WERI-Rb-1 (cell line): ENCODE data around the gene SAFB2.
A peak's percentile ranks its signal among the peaks of the same experiment; 100 is the strongest.

Source experiments
- DNase-seq: peaks from one replicate; pipeline ENCODE4 v3.0.0-alpha.2; 2020
- H3K27ac ChIP-seq: fragments of 250-450 bp; sonication (Bioruptor Pico); 2 replicates; pipeline ENCODE4 v1.5.1; 2020; ENCODE audit warnings: mild to moderate bottlenecking, moderate library complexity
- H3K27me3 ChIP-seq: fragments of 250-450 bp; sonication (Bioruptor Pico); 2 replicates; pipeline ENCODE4 v1.5.1; 2021; ENCODE audit warnings: mild to moderate bottlenecking, low read depth, moderate library complexity; ENCODE audit not compliant: insufficient read depth, severe bottlenecking
- H3K36me3 ChIP-seq: fragments of 250-450 bp; sonication (Bioruptor Pico); 2 replicates; pipeline ENCODE4 v1.5.1; 2020; ENCODE audit warnings: mild to moderate bottlenecking, moderate library complexity
- H3K4me3 ChIP-seq: 2 replicates; pipeline ENCODE4 v1.5.1; 2011; ENCODE audit warnings: low read depth, mild to moderate bottlenecking, control low read depth, low read length
- H3K9me3 ChIP-seq: fragments of 250-450 bp; sonication (Bioruptor Pico); 2 replicates; pipeline ENCODE4 v1.5.1; 2021; ENCODE audit warnings: mild to moderate bottlenecking, moderate library complexity; ENCODE audit not compliant: severe bottlenecking
- TF ChIP-seq, protein P1 (sequence below): IDR thresholded peaks from 2 replicates; pipeline ENCODE4 v1.5.1; 2011; ENCODE audit warnings: low read depth, mild to moderate bottlenecking, control low read depth, inconsistent platforms, low read length

SAFB2 gene

DNA sequence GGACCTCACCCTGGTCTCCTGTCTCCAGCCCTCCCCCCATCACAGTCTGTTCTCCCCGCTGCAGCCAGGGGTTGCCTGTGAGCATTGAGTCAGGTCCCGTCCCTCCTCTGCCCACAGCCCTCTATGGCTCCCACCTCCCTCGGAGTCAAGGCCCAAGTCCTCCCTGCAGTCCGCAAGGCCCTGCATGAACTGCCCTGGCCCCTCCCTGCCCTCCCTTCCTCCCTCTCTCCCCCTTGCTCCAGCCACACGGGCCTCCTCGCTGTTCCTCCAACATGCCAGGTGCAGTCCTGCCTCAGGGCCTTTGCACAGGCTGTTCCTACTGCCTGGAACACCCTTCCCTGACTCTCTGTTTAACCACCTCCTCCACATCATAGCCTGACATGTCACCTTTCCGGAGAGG, 57.6 kb downstream of the SAFB2 start:
- no peak overlapping the region for H3K4me3 ChIP-seq

DNA sequence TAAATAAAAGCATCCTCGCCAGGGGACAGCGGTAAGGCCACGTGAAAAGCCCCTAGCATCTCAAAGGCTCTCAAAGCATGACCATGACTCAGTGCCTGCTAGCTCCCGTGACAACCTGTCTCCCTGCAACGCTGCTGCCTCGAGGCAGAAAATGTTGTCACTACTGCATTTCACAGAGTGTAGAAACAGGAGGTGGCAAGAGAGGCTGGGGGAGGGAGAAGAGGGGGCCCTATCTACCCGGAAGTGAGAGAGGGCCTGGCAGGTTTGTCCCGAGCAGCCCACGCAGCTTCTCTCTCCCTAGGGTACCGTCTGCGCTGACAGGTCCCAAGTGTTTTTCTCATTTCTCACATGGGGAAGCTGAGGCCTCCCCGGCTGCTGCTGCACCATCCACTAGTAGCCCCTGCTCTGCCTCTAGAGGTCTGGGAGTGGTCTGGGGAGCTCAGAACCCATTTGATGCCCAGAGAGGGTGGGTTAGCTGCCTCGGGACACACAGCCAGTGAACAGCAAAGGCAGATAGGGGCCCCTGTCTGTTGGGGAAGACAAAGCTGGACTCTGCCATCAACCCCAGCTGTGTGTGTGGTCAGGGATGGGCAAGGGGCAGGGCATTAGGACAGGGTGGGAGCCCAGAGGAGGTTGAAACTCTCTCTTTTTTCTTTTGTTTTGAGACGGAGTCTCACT, 58.5 kb downstream of the SAFB2 start:
- no peak overlapping the region for H3K27ac ChIP-seq
- TF ChIP-seq, protein P1, sequence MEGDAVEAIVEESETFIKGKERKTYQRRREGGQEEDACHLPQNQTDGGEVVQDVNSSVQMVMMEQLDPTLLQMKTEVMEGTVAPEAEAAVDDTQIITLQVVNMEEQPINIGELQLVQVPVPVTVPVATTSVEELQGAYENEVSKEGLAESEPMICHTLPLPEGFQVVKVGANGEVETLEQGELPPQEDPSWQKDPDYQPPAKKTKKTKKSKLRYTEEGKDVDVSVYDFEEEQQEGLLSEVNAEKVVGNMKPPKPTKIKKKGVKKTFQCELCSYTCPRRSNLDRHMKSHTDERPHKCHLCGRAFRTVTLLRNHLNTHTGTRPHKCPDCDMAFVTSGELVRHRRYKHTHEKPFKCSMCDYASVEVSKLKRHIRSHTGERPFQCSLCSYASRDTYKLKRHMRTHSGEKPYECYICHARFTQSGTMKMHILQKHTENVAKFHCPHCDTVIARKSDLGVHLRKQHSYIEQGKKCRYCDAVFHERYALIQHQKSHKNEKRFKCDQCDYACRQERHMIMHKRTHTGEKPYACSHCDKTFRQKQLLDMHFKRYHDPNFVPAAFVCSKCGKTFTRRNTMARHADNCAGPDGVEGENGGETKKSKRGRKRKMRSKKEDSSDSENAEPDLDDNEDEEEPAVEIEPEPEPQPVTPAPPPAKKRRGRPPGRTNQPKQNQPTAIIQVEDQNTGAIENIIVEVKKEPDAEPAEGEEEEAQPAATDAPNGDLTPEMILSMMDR = no peak
- DNase-seq = no peak
- H3K9me3 ChIP-seq = peaks cover 9% of the 10 kb centered on the region
- H3K27me3 ChIP-seq = no peaks in the 10 kb centered on the region
- no peak overlapping the region for H3K4me3 ChIP-seq
- no peaks in the 10 kb centered on the region for H3K36me3 ChIP-seq

More for the DNA sequence above, 57.6 kb downstream of the SAFB2 start:
- Histone ChIP-seq H3K9me3 (peaks cover 9% of the 10 kb centered on the region), H3K27me3 (no peaks in the 10 kb centered on the region), H3K27ac (no peak overlapping the region), H3K36me3 (no peaks in the 10 kb centered on the region)
- TF ChIP-seq, protein P1 = no peak
- no peak for DNase-seq

DNA sequence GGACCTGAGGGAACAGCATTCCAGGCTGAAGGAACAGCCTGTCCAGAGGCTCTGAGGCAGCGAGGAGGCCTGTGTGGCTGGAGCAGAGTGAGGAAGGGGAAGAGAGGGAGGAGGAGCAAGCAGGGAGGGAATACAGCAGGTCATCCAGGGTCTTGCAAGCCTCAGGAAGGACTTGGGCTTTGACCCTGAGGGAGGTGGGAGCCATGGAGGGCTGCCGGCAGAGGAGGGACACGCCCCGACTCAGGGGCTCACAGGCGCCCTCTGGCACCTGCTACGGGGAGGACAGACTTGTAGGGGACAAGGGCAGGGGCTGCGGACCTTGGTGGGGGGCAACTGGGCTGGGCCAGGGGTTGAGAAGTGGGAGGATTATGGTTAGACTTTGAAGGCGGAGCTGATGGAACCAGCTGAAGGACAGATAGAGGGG, 59.6 kb downstream of the SAFB2 start:
- H3K9me3 ChIP-seq = peaks cover 9% of the 10 kb centered on the region
- H3K4me3 ChIP-seq = no peak overlapping the region
- no peaks in the 10 kb centered on the region for H3K36me3 ChIP-seq
- TF ChIP-seq, protein P1 = peak; percentile 41; the same call in 1 of the 2 replicates
- H3K27me3 ChIP-seq = no peaks in the 10 kb centered on the region
- DNase-seq = no peak
- no peak overlapping the region for H3K27ac ChIP-seq

DNA sequence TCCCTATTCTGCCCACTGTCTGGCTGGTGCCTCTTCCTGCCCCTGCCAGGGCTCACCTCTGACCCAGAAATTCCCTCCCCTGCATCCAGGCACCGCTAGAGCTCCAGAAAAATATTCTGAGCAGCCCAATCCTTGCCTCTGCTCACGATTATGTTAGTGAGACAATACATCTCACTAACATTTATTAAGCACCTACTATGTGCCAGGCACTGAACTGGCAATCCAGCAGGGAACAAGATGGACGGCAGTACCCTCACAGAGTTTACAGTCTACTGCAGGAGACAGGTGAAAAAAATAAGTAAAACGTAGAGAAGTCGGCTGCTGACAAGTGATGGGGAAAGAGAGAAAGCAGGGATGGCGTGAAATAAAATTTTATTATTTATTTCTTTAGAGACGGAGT, 60.3 kb downstream of the SAFB2 start:
- H3K36me3 ChIP-seq = no peaks in the 10 kb centered on the region
- no peak for DNase-seq
- no peak overlapping the region for H3K27ac ChIP-seq
- H3K4me3 ChIP-seq = no peak overlapping the region
- TF ChIP-seq, protein P1 = no peak
- peaks cover 9% of the 10 kb centered on the region for H3K9me3 ChIP-seq
- no peaks in the 10 kb centered on the region for H3K27me3 ChIP-seq

DNA sequence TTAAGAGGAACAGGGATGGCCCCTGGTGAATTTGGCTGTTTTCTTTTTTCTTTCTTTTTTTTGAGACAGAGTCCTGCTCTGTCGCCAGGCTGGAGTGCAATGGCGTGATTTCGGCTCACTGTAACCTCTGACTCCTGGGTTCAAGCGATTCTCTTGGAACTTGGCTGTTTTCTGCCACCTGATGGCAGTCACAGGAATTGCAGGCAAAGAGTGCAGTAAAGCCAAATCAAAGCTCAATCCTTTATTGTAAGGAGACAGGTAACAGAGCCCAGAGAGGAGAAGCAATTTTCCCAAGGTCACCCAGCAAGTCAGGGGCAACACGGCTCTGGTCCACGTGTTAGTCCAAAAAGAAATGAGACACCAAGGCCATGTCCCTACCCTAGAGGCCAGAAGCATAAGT, 61.0 kb downstream of the SAFB2 start:
- TF ChIP-seq, protein P1 = peak; percentile 57
- no peaks in the 10 kb centered on the region for H3K27me3 ChIP-seq

DNA sequence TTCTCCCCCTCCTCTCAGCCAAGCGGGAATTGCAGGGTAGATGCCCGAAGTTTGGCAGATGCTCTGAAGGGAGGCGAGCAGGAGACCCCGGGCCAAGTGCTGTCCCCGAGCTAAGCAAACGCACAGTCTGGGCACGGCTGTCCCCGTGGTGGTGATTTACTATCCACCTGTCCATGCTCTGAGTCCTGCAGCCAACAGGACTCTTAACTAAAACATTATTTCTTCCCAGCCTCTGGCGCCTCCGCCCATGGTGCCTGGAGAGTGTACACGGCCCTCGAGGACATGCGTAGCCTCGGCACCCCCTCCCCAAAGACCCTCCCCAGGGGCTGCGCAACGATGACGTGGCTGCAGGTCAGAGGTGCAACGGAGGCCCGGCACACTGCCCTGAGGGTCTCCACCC, 62.4 kb downstream of the SAFB2 start:
- Histone ChIP-seq H3K27me3 (no peaks in the 10 kb centered on the region), H3K36me3 (no peaks in the 10 kb centered on the region), H3K27ac (no peak overlapping the region), H3K9me3 (peaks cover 6% of the 10 kb centered on the region), H3K4me3 (no peak overlapping the region)
- TF ChIP-seq, protein P1 = no peak
- no peak for DNase-seq

More for the DNA sequence above, 61.0 kb downstream of the SAFB2 start:
- Histone ChIP-seq H3K9me3 (peaks cover 6% of the 10 kb centered on the region), H3K36me3 (no peaks in the 10 kb centered on the region), H3K4me3 (no peak overlapping the region), H3K27ac (no peak overlapping the region)
- DNase-seq = no peak
